Stomach (tissue), 9 donors: ENCODE results near the gene EPB41L1. TPM values are rescaled to one million over a fixed set of nuclear protein-coding genes. Genes with fewer than 3 reads are reported as not detected.

ENCODE experiments used
- DNase-seq, 2 donors: peaks; one replicate each; pipeline versions ENCODE4 v3.0.0 to v3.0.0-alpha.2; 2013 to 2019
- H3K27ac ChIP-seq, 5 donors: fragments of 200-600 bp in 4 of 5; sonication (generic) in 4 of 5; one replicate each; pipeline ENCODE4 v1.5.1; 2013 to 2019; ENCODE audit warnings: mild to moderate bottlenecking in 1 of 5, moderate library complexity in 1 of 5
- H3K27me3 ChIP-seq, 3 donors: fragments of 200-600 bp; sonication (generic); one replicate each; pipeline ENCODE4 v1.5.1; 2017 to 2019; ENCODE audit warnings: mixed run types in 1 of 3
- H3K36me3 ChIP-seq, 4 donors: fragments of 200-600 bp; sonication (generic); 1 replicate in 3 of 4; 2 replicates in 1 of 4; pipeline ENCODE4 v1.5.1; 2016 to 2019
- H3K4me1 ChIP-seq, 4 donors: fragments of 200-600 bp; sonication (generic); one replicate each; pipeline ENCODE4 v1.5.1; 2016 to 2019
- H3K4me3 ChIP-seq, 4 donors: fragments of 200-600 bp; sonication (generic) in 3 of 4; one replicate each; pipeline ENCODE4 v1.5.1; 2016 to 2019; ENCODE audit warnings: mild to moderate bottlenecking in 1 of 4
- H3K9me3 ChIP-seq, 4 donors: fragments of 200-600 bp; sonication (generic); one replicate each; pipeline ENCODE4 v1.5.1; 2016 to 2019
- CTCF ChIP-seq, 7 experiments: fragments of 450-650 bp in 4 of 7; fragments of 200-600 bp in 3 of 7; sonication (generic) in 3 of 7; IDR thresholded peaks; one replicate each; pipeline ENCODE4 v1.5.1; 2016 to 2019; ENCODE audit warnings: antibody characterized with exemption in 7 of 7, control low read depth in 2 of 7, mild to moderate bottlenecking in 1 of 7
- EP300 ChIP-seq: sonication (generic); formaldehyde crosslinking; IDR thresholded peaks from one replicate; pipeline ENCODE4 v1.6.1; 2017; ENCODE audit warnings: antibody characterized with exemption
- POLR2A ChIP-seq, 4 donors: fragments of 450-650 bp; IDR thresholded peaks; one replicate each; pipeline ENCODE4 v1.6.1; 2016; ENCODE audit warnings: antibody characterized with exemption in 4 of 4, control low read depth in 2 of 4, mild to moderate bottlenecking in 1 of 4, moderate library complexity in 1 of 4
- POLR2AphosphoS5 ChIP-seq, 3 donors: sonication (generic); formaldehyde crosslinking; IDR thresholded peaks; one replicate each; pipeline ENCODE4 v1.6.1; 2016; ENCODE audit warnings: antibody characterized with exemption in 3 of 3
- WGBS, 5 donors: extraction: QIAGEN DNeasy Blood & Tissue Kit in 3 of 5; methylation state at CpG; one replicate each; pipeline versions ENCODE4 v1.1.5 to v1.1.7; 2013 to 2018; 5-methylcytosine and 5-hydroxymethylcytosine counted together
- intact Hi-C: fragments of 100-400 bp; cut with DNase I; formaldehyde crosslinking; loops from one replicate; pipeline ENCODE4 v1.15.1; 2023; ENCODE audit warnings: low total_unique reads
- polyA plus RNA-seq, 3 donors: library from polyadenylated mRNA; stranded (reverse); fragments of 200-250 nt; gene quantifications; one replicate each; pipeline ENCODE4 v1.2.3, GENCODE V29; 2013
- total RNA-seq, 5 donors: library from RNA; depleted of rRNA; stranded (reverse); fragments of >200 nt; gene quantifications; one replicate each; pipeline versions ENCODE4 v1.1.0 to v1.2.3, GENCODE V29; 2014 to 2016
- donor health status: healthy with polysubstance abuse.
- donor health status: Bipolar disorder and iron deficiency.
- donor health status: healthy.

The EPB41L1 gene
- total and polyA plus RNA-seq, 8 donors, result 25.9 to 271 (median 40.4) TPM

GRCh38 chr20:36130390-36130789 lies 24.1 kb upstream of the EPB41L1 start:
- H3K4me3 ChIP-seq, result no peak overlapping the region
- WGBS, 5 donors, result 80 to 89% (median 86%) methylated on average over 6 of the region's 6 CpGs
- no peak for TF ChIP-seq EP300
- TF ChIP-seq POLR2AphosphoS5 (IDR thresholded peaks at IDR 0.05), result no peak
- no peak for TF ChIP-seq POLR2A (IDR thresholded peaks at IDR 0.05)
- TF ChIP-seq CTCF (IDR thresholded peaks at IDR 0.05), result no peak
- DNase-seq, result no peak
- H3K36me3 ChIP-seq, result peaks cover 0 to 15% (median 0%) of the 10 kb centered on the region in 4 donors
- H3K27me3 ChIP-seq, result no peaks in the 10 kb centered on the region
- H3K9me3 ChIP-seq, result no peaks in the 10 kb centered on the region
- H3K4me1 ChIP-seq, result peaks cover 0 to 11% (median 9%) of the 10 kb centered on the region in 4 donors
- intact Hi-C loops, result no loop called here
- H3K27ac ChIP-seq, result no peak overlapping the region

GRCh38 chr20:36132802-36133211 lies 21.7 kb upstream of the EPB41L1 start:
- no peak overlapping the region for H3K27ac ChIP-seq
- no peak for TF ChIP-seq CTCF (IDR thresholded peaks at IDR 0.05)
- no peak for TF ChIP-seq POLR2A (IDR thresholded peaks at IDR 0.05)
- TF ChIP-seq POLR2AphosphoS5 (IDR thresholded peaks at IDR 0.05), result no peak
- TF ChIP-seq EP300, result no peak
- peaks cover 0 to 6% (median 0%) of the 10 kb centered on the region in 4 donors for H3K36me3 ChIP-seq
- peaks cover 0 to 13% (median 7%) of the 10 kb centered on the region in 4 donors for H3K4me1 ChIP-seq
- no peaks in the 10 kb centered on the region for H3K9me3 ChIP-seq
- WGBS, 5 donors, result 57 to 78% (median 65%) methylated on average over 5 of the region's 5 CpGs
- intact Hi-C loops, result no loop called here
- no peak for DNase-seq
- H3K27me3 ChIP-seq, result no peaks in the 10 kb centered on the region
- H3K4me3 ChIP-seq, result no peak overlapping the region

GRCh38 chr20:36133821-36134220 lies 20.7 kb upstream of the EPB41L1 start:
- Histone ChIP-seq H3K36me3 (peaks cover 0 to 6% (median 0%) of the 10 kb centered on the region in 4 donors), H3K27ac (no peak overlapping the region), H3K4me1 (peaks cover 0 to 20% (median 7%) of the 10 kb centered on the region in 4 donors), H3K4me3 (no peak overlapping the region), H3K9me3 (no peaks in the 10 kb centered on the region), H3K27me3 (no peaks in the 10 kb centered on the region)
- DNase-seq, result no peak
- 90 to 98% (median 93%) methylated on average over 2 of the region's 2 CpGs for WGBS, 5 donors
- intact Hi-C loops, result no loop called here
- TF ChIP-seq EP300 (no peak), CTCF (IDR thresholded peaks at IDR 0.05) (no peak), POLR2AphosphoS5 (IDR thresholded peaks at IDR 0.05) (no peak), POLR2A (IDR thresholded peaks at IDR 0.05) (no peak)

- no peak for TF ChIP-seq EP300
- no peak for TF ChIP-seq POLR2A (IDR thresholded peaks at IDR 0.05)
- no peak for TF ChIP-seq POLR2AphosphoS5 (IDR thresholded peaks at IDR 0.05)
- TF ChIP-seq CTCF (IDR thresholded peaks at IDR 0.05), result no peak
- 84 to 93% (median 91%) methylated on average over 6 of the region's 6 CpGs for WGBS, 5 donors
- no peaks in the 10 kb centered on the region for H3K9me3 ChIP-seq
- no peaks in the 10 kb centered on the region for H3K27me3 ChIP-seq
- H3K36me3 ChIP-seq, result peaks cover 0 to 6% (median 0%) of the 10 kb centered on the region in 4 donors
- no peak for DNase-seq
- intact Hi-C loops, result no loop called here
- H3K27ac ChIP-seq, result no peak overlapping the region
- H3K4me3 ChIP-seq, result no peak overlapping the region
- peaks cover 0 to 24% (median 8%) of the 10 kb centered on the region in 4 donors for H3K4me1 ChIP-seq
Observed at GRCh38 chr20:36135159-36135558, 19.4 kb upstream of the EPB41L1 start.
